GM12873 (cell line): ENCODE data around the gene PLXNB3.

Experiments used
- TF ChIP-seq, protein P1 (sequence below): IDR thresholded peaks from 2 replicates; pipeline ENCODE4 v1.5.1; 2012; ENCODE audit warnings: low read depth, mild to moderate bottlenecking, moderate library complexity, low read length, control low read depth; ENCODE audit not compliant: insufficient read depth; ENCODE audit errors: missing control alignments

PLXNB3 gene

DNA sequence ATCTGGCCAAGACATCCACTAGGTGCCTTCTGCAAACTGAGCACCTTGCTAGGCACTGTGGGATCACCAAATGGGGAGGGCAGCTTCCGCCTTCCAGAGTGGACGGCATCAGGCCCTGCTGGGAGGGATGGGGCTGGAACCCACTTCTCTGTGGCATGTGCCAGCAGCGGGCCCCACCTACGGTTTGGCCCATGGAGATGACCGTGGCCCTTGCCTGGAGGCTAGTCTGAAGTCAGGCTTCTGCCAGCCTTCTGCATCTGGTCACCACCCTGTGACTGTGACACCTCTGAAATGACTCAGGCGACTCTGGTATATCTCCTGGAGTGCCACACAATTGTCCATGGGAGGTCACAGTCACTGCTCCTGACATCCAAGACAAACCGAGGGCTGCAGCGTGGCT, 37.6 kb downstream of the PLXNB3 start:
- TF ChIP-seq, protein P1, sequence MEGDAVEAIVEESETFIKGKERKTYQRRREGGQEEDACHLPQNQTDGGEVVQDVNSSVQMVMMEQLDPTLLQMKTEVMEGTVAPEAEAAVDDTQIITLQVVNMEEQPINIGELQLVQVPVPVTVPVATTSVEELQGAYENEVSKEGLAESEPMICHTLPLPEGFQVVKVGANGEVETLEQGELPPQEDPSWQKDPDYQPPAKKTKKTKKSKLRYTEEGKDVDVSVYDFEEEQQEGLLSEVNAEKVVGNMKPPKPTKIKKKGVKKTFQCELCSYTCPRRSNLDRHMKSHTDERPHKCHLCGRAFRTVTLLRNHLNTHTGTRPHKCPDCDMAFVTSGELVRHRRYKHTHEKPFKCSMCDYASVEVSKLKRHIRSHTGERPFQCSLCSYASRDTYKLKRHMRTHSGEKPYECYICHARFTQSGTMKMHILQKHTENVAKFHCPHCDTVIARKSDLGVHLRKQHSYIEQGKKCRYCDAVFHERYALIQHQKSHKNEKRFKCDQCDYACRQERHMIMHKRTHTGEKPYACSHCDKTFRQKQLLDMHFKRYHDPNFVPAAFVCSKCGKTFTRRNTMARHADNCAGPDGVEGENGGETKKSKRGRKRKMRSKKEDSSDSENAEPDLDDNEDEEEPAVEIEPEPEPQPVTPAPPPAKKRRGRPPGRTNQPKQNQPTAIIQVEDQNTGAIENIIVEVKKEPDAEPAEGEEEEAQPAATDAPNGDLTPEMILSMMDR: no peak

DNA sequence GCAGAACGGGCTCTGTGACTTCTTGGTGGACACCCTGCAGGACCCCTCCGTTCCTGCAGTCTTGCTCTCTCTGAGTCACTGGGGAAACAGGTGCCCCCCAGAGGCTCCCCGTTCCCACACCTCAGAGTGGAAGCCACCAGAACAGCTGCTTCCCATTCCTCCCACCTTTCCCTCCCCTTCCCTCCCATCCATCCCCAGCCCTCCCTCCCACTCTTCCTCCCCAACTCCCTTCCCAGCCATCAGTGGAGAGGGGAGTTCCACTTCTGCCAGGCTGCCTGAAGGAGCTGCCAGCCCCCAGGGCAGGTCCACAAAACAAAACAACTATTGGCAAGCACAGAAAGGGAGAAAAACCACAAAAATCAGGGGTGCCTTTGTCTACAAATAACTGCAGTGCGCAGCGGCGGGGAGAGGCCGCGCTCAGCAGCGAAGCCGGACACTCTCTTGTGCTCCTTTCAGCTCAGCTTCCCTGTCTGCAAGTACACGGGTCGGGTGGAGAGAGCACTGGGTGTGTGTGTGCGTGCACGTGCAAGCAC, 38.5 kb downstream of the PLXNB3 start:
- TF ChIP-seq, protein P1: no peak

DNA sequence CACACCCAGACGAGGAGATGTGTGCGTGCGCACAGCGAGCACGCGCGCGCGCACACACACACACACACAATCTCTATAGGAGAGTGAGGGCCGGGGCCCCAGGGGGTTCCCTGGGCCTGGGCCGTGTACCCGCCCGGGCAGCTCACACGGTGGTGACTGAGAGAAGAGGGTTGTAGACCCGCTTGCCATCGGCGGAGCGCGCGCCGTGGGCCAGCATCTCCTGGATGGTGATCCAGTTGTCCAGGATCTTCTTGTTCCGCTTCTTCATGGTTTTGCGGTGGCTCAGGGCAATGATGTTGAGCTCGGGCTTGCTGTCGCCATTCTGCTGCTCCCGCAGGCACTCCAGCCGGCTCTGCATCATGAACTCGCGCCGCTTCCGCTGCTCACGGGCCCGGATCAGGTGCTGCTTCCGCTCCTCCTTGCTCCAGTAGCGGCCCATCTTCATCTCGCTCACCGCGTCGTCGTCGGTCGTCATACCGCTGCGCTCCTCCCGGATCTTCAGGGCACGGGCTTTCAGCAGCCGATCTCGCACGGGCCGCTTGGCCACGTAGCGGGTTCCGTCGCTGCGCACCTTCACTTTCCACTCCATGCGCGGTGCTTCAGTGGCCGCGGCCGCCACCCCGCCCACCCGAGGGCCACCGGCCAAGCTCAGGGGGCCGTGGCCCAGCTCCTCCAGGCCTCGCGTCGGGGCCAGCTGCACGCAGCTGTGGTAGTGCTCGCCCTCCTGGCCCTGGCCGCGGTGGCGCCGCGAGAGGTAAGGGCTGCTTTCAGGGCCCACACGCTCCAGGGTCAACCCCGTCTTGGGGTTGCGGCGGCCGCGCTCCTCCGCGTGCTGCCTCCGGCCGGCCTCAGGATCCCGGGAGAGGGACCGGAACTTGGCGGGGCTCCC, 39.4 kb downstream of the PLXNB3 start:
- TF ChIP-seq, protein P1: no peak

DNA sequence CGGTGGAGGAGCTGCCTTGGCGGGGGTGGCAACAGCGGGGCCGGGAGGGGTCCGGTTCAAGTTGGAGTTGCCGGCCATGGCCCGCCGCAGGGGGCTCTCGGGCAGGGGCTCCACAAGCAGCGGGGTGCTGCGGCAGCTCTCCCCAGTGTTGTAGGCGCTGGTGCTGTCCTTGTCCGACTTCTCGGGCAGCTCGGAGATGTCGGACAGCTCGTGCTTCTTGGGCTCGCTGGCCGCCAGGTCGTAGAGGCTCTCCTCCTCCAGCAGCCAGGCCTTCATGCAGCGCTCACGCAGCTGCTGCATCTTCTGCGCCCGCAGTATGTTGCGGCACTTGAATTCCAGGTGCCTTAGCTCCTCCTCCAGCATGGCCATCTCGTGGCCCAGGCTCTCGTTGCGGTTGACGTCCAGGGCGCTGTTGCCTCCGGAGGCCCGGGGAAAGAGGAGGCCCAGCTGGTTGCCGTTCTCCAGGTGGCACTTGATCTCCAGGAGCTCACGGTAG, 40.1 kb downstream of the PLXNB3 start:
- TF ChIP-seq, protein P1: no peak

DNA sequence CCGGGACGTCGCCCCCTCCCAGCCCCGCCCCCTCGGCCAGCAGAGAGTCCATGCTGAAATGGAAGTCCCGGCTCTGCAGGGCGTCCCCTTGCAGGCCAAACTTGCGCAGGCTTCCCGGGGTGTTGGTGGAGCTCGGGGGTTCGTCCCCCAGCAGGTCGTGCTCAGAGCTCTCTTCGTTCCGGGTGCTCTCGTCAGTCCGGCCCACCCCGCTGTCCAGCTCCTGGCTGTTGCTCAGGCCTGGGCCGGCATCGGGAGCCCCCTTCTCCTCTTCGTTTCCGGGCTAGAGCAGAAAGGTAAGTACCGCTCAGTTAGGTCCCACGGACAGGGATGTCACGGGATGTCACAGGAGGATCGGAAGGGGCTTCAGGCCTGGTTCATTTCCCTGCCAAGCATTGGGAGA, 40.6 kb downstream of the PLXNB3 start:
- TF ChIP-seq, protein P1: no peak

DNA sequence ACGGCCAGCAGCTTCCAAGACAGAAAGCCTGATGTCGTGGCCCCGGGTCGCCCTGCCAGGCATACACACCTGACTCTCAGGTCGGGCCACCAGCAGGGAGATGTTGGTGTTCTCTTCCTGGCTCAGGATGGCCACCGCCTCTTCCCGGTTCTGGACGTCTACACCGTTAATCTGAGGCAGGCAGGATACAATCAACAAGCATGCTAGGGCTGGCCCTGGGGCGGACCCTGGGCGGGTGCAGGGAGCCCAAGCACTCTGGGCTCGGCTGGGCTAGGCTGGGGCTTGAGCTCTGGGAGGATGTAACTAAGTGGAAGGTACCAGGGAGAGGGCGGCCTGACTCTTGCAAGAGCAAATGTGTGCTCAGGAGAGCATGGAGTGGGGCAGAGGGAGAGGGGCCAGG, 41.4 kb downstream of the PLXNB3 start:
- TF ChIP-seq, protein P1: no peak

DNA sequence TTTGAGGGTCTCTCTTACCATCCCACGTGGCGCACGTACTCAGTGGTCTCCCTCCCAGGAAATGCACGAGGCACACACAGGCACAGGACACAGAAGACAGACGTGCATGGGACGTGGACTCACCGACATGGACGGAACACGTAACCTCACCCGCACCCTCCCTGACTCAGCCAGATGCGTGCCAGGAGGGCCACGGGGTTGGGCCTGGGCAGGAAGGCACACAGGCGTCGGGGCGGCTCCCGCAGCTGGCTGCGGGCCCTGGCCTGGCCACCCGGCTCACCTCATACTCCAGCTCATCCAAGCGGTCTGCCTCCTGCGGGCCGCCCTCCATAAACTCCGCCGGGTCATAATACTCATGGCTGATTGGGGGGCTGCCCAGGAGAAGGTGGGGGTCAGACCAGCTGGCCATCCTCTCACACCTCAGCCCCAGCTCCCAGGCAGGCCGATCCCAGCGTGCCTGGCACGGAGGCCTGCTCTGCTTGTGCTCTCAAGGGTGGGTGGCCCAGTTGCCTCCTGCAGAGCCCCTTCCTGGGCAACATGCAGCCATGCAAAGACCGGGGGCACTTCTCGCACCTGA, 43.0 kb downstream of the PLXNB3 start:
- TF ChIP-seq, protein P1: no peak
